Stomach smooth muscle (tissue), 2 donors: ENCODE data around the gene EFL1.
A peak's percentile ranks its signal among the peaks of the same experiment; 100 is the strongest.

ENCODE experiments used
- H3K27ac ChIP-seq: one replicate; pipeline ENCODE4 v1.7.0; 2013; ENCODE audit warnings: mild to moderate bottlenecking, low read length, inconsistent platforms
- H3K27me3 ChIP-seq, 2 donors: one replicate each; pipeline ENCODE4 v1.7.0; 2013; ENCODE audit warnings: low read length in 2 of 2; ENCODE audit not compliant: insufficient read depth in 2 of 2, control insufficient read depth in 1 of 2
- H3K36me3 ChIP-seq, 2 donors: one replicate each; pipeline ENCODE4 v1.7.0; 2013; ENCODE audit warnings: low read length in 2 of 2; ENCODE audit not compliant: control insufficient read depth in 2 of 2, insufficient read depth in 2 of 2
- H3K4me1 ChIP-seq: one replicate; pipeline ENCODE4 v1.7.0; 2013; ENCODE audit warnings: low read length; ENCODE audit not compliant: control insufficient read depth, insufficient read depth
- H3K4me3 ChIP-seq, 2 donors: one replicate each; pipeline ENCODE4 v1.7.0; 2013; ENCODE audit warnings: low read length in 2 of 2
- H3K9ac ChIP-seq, 2 donors: one replicate each; pipeline ENCODE4 v1.7.0; 2013; ENCODE audit warnings: low read length in 2 of 2, mild to moderate bottlenecking in 1 of 2
- H3K9me3 ChIP-seq, 2 donors: one replicate each; pipeline ENCODE4 v1.7.0; 2013; ENCODE audit warnings: low read length in 2 of 2; ENCODE audit not compliant: control insufficient read depth in 2 of 2
- donor health status: healthy.
- donor health status: Pancreatic carcinoma.

EFL1 gene

DNA sequence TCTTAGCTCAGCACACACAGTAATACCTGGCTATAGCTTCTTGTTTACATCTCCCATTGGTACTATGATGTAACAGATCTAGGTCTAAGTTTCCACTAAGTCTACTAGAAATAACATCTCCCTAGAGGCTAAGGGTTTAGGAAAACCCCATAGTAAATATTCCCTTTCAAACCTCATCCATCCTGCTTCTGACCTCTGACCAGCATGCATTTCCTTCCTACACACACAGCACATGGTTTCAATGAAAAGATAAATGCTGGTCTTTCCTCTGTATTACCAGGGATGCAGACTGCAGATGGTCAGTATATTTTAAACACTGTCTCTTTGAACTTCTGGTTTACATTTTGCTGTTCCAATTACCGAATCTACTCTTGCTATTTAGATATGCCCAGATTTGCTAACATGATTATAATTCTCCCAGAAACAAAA lies 96.6 kb downstream of the EFL1 start:
- no peak overlapping the region for H3K9ac ChIP-seq
- no peaks in the 10 kb centered on the region for H3K9me3 ChIP-seq
- no peaks in the 10 kb centered on the region for H3K27me3 ChIP-seq
- H3K27ac ChIP-seq: no peak overlapping the region
- H3K36me3 ChIP-seq: peaks cover 9 to 10% of the 10 kb centered on the region in 2 donors
- no peak overlapping the region for H3K4me3 ChIP-seq
- no peaks in the 10 kb centered on the region for H3K4me1 ChIP-seq

DNA sequence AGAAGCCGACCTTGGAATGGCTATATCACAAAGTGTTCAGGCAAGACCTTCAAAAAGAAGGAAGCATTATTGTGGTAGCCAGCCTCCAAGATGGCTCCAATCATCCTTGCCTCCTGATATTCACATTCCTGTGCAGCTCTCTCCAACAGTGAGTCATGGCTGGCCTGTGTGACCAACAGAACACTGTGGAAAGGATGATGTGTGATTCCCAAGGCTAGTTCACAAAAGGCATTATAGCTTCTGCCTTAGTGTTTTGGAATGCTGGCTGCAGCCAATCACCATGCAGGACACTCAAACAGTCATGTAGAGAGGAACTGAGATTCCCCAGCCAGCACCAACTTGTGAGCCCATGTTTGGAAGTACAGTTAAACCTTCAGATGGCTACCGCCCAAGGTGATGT lies 102.6 kb downstream of the EFL1 start:
- Histone ChIP-seq H3K27ac (no peak overlapping the region), H3K9me3 (no peaks in the 10 kb centered on the region), H3K27me3 (no peaks in the 10 kb centered on the region), H3K9ac (no peak overlapping the region), H3K36me3 (peaks cover 9 to 18% of the 10 kb centered on the region in 2 donors), H3K4me1 (no peaks in the 10 kb centered on the region), H3K4me3 (no peak overlapping the region)

DNA sequence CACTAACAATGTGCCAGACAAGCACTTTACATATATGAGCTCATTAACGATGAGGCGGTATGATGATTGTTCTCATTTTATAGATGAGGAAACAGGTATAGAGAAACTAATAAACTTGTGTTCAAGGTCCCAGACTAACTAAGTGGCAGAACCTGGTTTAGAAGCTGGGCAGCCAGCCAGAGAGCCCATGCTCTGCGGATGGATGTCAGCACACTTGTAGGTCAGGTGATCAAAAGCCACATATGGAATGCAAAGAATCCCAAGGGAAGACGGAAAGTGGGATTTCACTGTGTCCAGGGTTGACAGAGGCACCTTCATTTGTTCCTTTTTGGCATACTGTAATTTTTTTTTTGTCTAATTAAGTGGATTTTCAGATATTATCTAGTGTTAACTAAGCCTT lies 103.7 kb downstream of the EFL1 start:
- H3K9me3 ChIP-seq: no peaks in the 10 kb centered on the region
- no peaks in the 10 kb centered on the region for H3K27me3 ChIP-seq
- peaks cover 9 to 16% of the 10 kb centered on the region in 2 donors for H3K36me3 ChIP-seq
- H3K4me1 ChIP-seq: no peaks in the 10 kb centered on the region
- H3K9ac ChIP-seq: no peak overlapping the region
- H3K4me3 ChIP-seq: no peak overlapping the region
- no peak overlapping the region for H3K27ac ChIP-seq

DNA sequence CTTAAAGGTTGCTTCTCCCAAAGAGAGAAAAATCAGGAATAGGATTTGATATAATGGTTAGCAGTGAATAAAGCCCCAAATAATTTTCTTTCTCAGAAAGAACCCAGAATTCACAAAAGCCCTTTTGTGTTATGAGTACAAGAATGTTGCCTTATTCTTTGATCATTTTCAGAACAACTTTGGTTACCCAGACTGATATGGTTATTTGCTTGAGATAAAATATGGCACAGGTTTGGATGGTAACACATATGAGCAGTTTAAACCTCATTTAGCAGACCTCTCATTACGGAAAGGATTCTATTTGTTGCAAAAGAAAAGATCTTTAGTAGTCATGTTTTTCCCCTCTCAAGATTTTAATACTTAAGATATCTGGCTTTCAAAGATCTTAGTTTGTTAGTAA lies 111.9 kb downstream of the EFL1 start:
- Histone ChIP-seq H3K9ac (no peak overlapping the region), H3K27me3 (no peaks in the 10 kb centered on the region), H3K9me3 (no peaks in the 10 kb centered on the region), H3K27ac (no peak overlapping the region), H3K4me3 (no peak overlapping the region), H3K36me3 (peaks cover 7 to 15% of the 10 kb centered on the region in 2 donors), H3K4me1 (no peaks in the 10 kb centered on the region)

DNA sequence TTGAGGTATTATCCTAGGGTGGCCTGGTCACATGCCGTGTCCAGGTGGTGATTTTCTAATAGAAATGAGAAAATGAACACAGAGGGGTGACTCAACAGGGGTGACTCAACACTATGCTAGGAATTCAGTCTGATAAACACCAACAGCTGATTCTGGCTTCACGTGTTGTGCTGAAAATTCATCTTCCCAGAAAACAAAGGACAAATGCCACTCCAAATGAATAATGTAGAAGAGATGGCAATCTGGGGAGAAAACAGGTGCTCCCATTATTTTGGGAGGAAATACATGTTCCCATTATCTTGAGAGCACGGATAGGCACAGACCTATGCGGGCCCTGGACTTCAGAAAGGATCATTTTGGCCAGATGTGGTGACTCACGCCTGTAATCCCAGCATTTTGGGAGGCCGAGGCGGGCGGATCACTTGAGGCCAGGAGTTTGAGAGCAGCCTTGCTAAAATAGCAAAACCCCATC lies 115.5 kb downstream of the EFL1 start:
- Histone ChIP-seq H3K4me1 (no peaks in the 10 kb centered on the region), H3K27ac (no peak overlapping the region)

DNA sequence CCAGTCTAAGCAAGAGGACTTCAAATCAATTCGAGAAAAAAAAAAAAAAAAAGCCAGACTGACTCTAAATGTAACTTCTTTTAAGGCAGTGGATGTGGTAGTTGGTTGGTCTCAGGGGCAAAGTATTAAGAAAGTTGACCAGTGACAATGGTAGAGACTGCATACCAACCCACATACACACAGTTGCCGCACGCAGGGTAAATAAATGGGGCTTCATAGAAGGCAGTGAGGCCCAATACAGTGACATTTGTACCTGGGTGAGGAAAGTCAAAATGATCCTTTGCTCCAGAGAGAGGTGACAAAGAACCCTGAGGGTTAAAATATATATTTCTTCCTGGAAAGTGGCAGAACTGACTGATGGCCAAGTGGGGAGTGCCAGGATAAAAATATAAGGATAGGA lies 116.0 kb downstream of the EFL1 start:
- Histone ChIP-seq H3K27ac (no peak overlapping the region), H3K36me3 (peaks cover 4 to 9% of the 10 kb centered on the region in 2 donors)

More for the DNA sequence above, 115.5 kb downstream of the EFL1 start:
- H3K27me3 ChIP-seq: no peaks in the 10 kb centered on the region
- no peaks in the 10 kb centered on the region for H3K9me3 ChIP-seq
- no peak overlapping the region for H3K9ac ChIP-seq
- peaks cover 7 to 12% of the 10 kb centered on the region in 2 donors for H3K36me3 ChIP-seq
- no peak overlapping the region for H3K4me3 ChIP-seq

DNA sequence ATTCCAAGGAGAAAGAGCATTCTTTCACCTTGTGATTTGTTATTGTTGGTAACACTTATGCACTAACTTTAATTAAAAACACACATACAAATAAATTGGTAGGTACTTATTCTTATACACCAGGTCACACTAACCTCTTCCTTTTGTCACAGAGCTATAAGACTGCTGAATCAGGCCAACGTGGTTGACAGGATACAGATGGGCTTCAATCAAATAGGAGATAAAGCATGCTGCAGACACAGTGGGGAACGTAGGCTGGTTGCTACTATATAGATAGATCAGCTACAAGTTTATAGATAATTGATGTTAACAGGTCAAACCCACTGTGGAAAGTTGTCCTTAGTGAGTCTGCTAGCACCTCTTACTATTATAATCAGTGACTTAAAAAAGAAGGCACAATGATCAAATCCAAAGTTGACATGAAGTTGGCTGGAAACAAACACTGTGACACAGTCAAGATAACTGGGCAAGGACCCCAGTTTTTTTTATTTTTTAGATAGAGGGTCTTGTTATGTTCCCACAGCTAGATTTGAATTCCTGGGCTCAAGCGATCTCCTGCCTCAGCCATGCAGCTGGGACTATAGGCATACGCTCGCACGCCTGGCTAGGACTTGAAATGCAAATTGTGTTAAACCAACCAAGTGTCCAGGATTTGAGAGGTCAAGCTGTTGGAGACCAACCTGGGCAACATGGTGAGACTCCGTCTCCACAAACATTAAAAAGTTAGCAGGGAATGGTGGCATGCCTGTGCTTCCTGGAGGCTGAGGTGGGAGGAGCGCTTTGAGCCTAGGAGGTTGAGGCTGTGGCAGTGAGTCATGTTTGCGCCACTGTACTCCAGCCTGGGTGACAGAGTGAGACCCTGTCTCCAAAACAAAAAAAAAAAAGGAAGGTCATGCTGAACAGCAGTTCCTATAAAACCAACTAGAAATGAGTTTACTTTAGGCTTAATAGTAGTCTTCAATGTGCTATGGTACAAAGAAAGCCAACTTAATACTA lies 118.8 kb downstream of the EFL1 start:
- no peaks in the 10 kb centered on the region for H3K4me1 ChIP-seq
- H3K27ac ChIP-seq: no peak overlapping the region
- no peak overlapping the region for H3K4me3 ChIP-seq
- H3K9ac ChIP-seq: no peak overlapping the region
- H3K27me3 ChIP-seq: no peaks in the 10 kb centered on the region
- no peaks in the 10 kb centered on the region for H3K9me3 ChIP-seq
- H3K36me3 ChIP-seq: no peaks in the 10 kb centered on the region

More for the DNA sequence above, 116.0 kb downstream of the EFL1 start:
- no peak overlapping the region for H3K4me3 ChIP-seq
- H3K27me3 ChIP-seq: no peaks in the 10 kb centered on the region
- no peak overlapping the region for H3K9ac ChIP-seq
- no peaks in the 10 kb centered on the region for H3K4me1 ChIP-seq
- H3K9me3 ChIP-seq: no peaks in the 10 kb centered on the region

DNA sequence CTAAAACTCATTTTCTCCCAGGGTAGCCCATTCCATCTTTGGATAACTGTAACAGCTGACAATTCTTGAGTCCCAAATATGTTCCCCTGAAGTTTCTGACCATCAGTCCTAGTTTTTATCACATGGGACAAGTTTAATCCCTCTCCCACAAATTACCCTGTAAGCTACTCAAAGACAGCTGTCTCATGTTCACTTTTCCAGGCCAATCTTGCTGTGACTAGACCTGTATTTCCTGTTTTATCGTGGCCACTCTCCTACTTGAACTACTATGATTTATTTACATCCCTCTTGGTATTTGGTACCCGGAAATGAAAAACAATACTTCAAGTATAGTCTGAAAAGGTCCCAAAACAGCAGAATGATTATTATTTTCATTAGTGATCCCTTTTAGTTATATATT lies 121.6 kb downstream of the EFL1 start:
- Histone ChIP-seq H3K36me3 (peaks cover 2 to 3% of the 10 kb centered on the region in 2 donors), H3K27ac (no peak overlapping the region), H3K27me3 (no peaks in the 10 kb centered on the region), H3K9ac (no peak overlapping the region), H3K9me3 (no peaks in the 10 kb centered on the region), H3K4me1 (no peaks in the 10 kb centered on the region), H3K4me3 (no peak overlapping the region)

DNA sequence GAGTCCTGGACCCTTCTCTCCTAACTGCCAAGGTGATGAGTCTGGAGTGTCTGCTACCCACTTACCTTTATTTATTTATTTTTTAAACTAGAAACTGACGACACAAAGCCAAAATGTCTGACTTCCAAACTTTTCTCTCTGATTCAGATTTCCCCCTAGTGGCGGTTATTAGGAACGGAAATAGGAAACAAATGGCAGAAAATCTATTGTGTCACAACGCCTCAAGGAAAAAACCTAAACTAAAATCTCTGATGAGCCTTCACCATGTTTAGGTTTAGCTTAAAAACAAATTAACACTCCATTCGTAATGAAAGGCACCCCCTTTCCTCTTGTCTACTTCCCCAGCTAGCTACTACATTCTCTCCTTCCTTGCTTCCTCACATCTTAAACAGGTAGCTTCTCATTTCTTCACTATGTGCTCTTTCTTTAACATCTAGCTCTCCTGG lies 122.7 kb downstream of the EFL1 start:
- Histone ChIP-seq H3K4me3 (peak overlapping the region; percentile 24 to 32), H3K36me3 (peaks cover 2 to 3% of the 10 kb centered on the region in 2 donors), H3K9ac (peak overlapping the region in 1 of 2 donors; percentile 4), H3K4me1 (no peaks in the 10 kb centered on the region), H3K27me3 (no peaks in the 10 kb centered on the region), H3K27ac (no peak overlapping the region), H3K9me3 (no peaks in the 10 kb centered on the region)

DNA sequence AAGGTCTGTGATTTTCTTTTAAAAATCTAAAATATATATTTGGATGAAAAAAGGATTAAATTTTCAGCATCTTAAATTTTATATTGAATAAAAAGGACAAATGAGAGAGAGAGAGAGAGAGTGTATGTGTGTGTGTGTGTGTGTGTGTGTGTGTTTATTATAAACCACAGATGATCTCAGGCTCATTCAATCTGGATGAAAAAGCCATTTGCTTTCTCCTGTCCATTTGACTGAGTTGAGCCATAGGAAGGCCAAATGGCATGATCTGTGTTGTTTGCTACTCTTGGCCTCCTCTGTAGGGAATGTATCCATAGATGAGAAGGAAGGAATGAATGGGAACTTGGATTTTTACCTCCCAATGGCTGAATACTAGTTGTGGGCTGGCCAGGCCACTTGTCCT lies 124.2 kb downstream of the EFL1 start:
- Histone ChIP-seq H3K9me3 (no peaks in the 10 kb centered on the region), H3K4me1 (no peaks in the 10 kb centered on the region), H3K9ac (no peak overlapping the region), H3K27ac (no peak overlapping the region), H3K36me3 (peaks cover 7 to 8% of the 10 kb centered on the region in 2 donors), H3K4me3 (no peak overlapping the region), H3K27me3 (no peaks in the 10 kb centered on the region)

DNA sequence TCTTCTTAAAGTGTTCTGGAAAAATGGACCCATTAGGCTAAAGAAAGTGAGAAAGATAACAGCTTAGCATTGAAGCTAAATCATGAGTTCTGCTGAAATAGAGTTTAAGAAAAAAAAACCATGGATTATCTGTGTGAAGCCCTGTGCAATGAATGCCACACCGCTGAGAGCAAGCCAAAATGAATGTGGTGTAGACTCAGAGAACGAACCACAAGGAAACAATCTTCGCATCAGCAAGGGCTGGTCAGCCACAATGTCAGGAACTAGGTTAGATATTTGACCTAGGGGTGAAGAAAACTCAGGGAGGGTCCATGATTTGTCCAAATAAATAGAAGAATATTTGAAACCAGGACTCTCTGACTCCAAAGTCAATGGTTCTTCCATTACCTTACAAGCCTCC lies 125.3 kb downstream of the EFL1 start:
- H3K36me3 ChIP-seq: peaks cover 7 to 8% of the 10 kb centered on the region in 2 donors
- H3K9me3 ChIP-seq: no peaks in the 10 kb centered on the region
- H3K27me3 ChIP-seq: no peaks in the 10 kb centered on the region
- H3K4me1 ChIP-seq: no peaks in the 10 kb centered on the region
- no peak overlapping the region for H3K27ac ChIP-seq
- no peak overlapping the region for H3K4me3 ChIP-seq
- no peak overlapping the region for H3K9ac ChIP-seq
